ENCODE measurements around the gene DCDC2C.

DCDC2C gene

GRCh38 chr2:3712831-3713503 lies 9.6 kb downstream of the DCDC2C start:
- peak in 1 of 2 donors; percentile 11 for DNase-seq

- no peak for DNase-seq
These were observed 15.3 kb downstream of the DCDC2C start for GRCh38 chr2:3718679-3719078.

- DNase-seq = no peak
These were observed 21.6 kb downstream of the DCDC2C start for GRCh38 chr2:3725002-3725401.

GRCh38 chr2:3725458-3726250 lies 22.3 kb downstream of the DCDC2C start:
- DNase-seq = no peak

- DNase-seq = no peak
These were observed 23.1 kb downstream of the DCDC2C start for GRCh38 chr2:3726511-3726910.

- DNase-seq = no peak
These were observed 24.1 kb downstream of the DCDC2C start for GRCh38 chr2:3727397-3728045.

- peak in 1 of 2 donors; percentile 54 for DNase-seq
These were observed 25.0 kb downstream of the DCDC2C start for GRCh38 chr2:3728104-3729054.

GRCh38 chr2:3729055-3729448 lies 25.7 kb downstream of the DCDC2C start:
- DNase-seq = no peak

- DNase-seq = no peak
These were observed 26.4 kb downstream of the DCDC2C start for GRCh38 chr2:3729786-3730185.

- DNase-seq = no peak
These were observed 27.3 kb downstream of the DCDC2C start for GRCh38 chr2:3730646-3731045.

- no peak for DNase-seq
These were observed 28.5 kb downstream of the DCDC2C start for GRCh38 chr2:3731829-3732228.

GRCh38 chr2:3736112-3736511 lies 32.7 kb downstream of the DCDC2C start:
- DNase-seq = no peak

GRCh38 chr2:3737128-3737527 lies 33.8 kb downstream of the DCDC2C start:
- no peak for DNase-seq

GRCh38 chr2:3738454-3738853 lies 35.1 kb downstream of the DCDC2C start:
- no peak for DNase-seq

- DNase-seq = no peak
These were observed 35.9 kb downstream of the DCDC2C start for GRCh38 chr2:3739313-3739712.

- DNase-seq = no peak
These were observed 38.0 kb downstream of the DCDC2C start for GRCh38 chr2:3741396-3741795.

GRCh38 chr2:3741867-3742602 lies 38.7 kb downstream of the DCDC2C start:
- DNase-seq = no peak

- no peak for DNase-seq
These were observed 39.6 kb downstream of the DCDC2C start for GRCh38 chr2:3742743-3743508.

- no peak for DNase-seq
These were observed 40.7 kb downstream of the DCDC2C start for GRCh38 chr2:3743951-3744555.

- no peak for DNase-seq
These were observed 42.5 kb downstream of the DCDC2C start for GRCh38 chr2:3745920-3746319.

Data from hippocampal formation (tissue), 2 donors.